Aorta (tissue), 5 donors: ENCODE data around the gene CRCP. TPM values are rescaled to one million over a fixed set of nuclear protein-coding genes. Genes with fewer than 3 reads are reported as not detected.

Experiments used
- ATAC-seq: fragments of 200-7000 bp; cut with Tn5 transposase; one replicate; pipeline ENCODE4 v1.9.1; 2022; ENCODE audit warnings: moderate library complexity; ENCODE audit not compliant: low FRiP score
- DNase-seq, 2 donors: peaks; one replicate each; pipeline ENCODE4 v3.0.0-alpha.2; 2020
- H3K27ac ChIP-seq, 2 donors: one replicate each; pipeline ENCODE4 v1.5.1; 2013; ENCODE audit warnings: low read length in 2 of 2, mild to moderate bottlenecking in 2 of 2, moderate library complexity in 2 of 2, control low read depth in 1 of 2, inconsistent platforms in 1 of 2, low read depth in 1 of 2
- H3K27me3 ChIP-seq, 2 donors: one replicate each; pipeline ENCODE4 v1.6.1; 2013; ENCODE audit warnings: control low read depth in 1 of 2, low read length in 1 of 2, mild to moderate bottlenecking in 1 of 2, moderate library complexity in 1 of 2; ENCODE audit not compliant: insufficient read depth in 2 of 2, control insufficient read depth in 1 of 2
- H3K36me3 ChIP-seq, 2 donors: one replicate each; pipeline ENCODE4 v1.6.1; 2013; ENCODE audit warnings: control low read depth in 1 of 2, low read length in 1 of 2, mild to moderate bottlenecking in 1 of 2; ENCODE audit not compliant: insufficient read depth in 2 of 2, control insufficient read depth in 1 of 2
- H3K4me1 ChIP-seq, 2 donors: one replicate each; pipeline ENCODE4 v1.6.1; 2013; ENCODE audit warnings: low read length in 2 of 2, control low read depth in 1 of 2, mild to moderate bottlenecking in 1 of 2, moderate library complexity in 1 of 2; ENCODE audit not compliant: insufficient read depth in 2 of 2, control insufficient read depth in 1 of 2
- H3K4me3 ChIP-seq, 2 donors: one replicate each; pipeline ENCODE4 v1.5.1; 2013; ENCODE audit warnings: low read length in 2 of 2, control low read depth in 1 of 2, mild to moderate bottlenecking in 1 of 2
- H3K9me3 ChIP-seq: one replicate; pipeline ENCODE4 v1.6.1; 2013; ENCODE audit warnings: mild to moderate bottlenecking, low read length; ENCODE audit not compliant: control insufficient read depth
- WGBS, 2 donors: extraction: QIAGEN DNeasy Blood & Tissue Kit; methylation state at CpG; one replicate each; pipeline ENCODE4 v1.1.7; 2013; 5-methylcytosine and 5-hydroxymethylcytosine counted together
- intact Hi-C, 2 donors: fragments of 100-400 bp; cut with DNase I; formaldehyde crosslinking; loops; one replicate each; pipeline versions ENCODE4 v1.14.2 to v1.15.0; 2022
- polyA plus RNA-seq, 2 donors: library from polyadenylated mRNA; stranded (reverse); fragments of 200-250 nt; gene quantifications; one replicate each; pipeline ENCODE4 v1.2.3, GENCODE V29; 2013
- total RNA-seq, 2 donors: library from RNA; stranded (reverse); fragmentation: NEBNext Ultra II Directional; extraction: Animal tissue kit (Norgen Biotek cat#: 25700); gene quantifications; one replicate each; pipeline ENCODE4 v1.2.1, GENCODE V29; 2021
- donor health status: healthy with polysubstance abuse.
- donor health status: Bipolar disorder and iron deficiency.
- donor health status: DM: no; HTN: no; CAD: no.
- donor health status: DM: no; HTN: no; CAD: no.
- donor health status: DM: yes; HTN: yes; CAD: no.

The CRCP gene
- total and polyA plus RNA-seq, 4 donors: 16.8 to 29.5 (median 25.4) TPM

GRCh38 chr7:66082083-66082482 lies 32.6 kb upstream of the CRCP start:
- Histone ChIP-seq H3K27ac (no peak overlapping the region), H3K4me1 (no peaks in the 10 kb centered on the region), H3K27me3 (no peaks in the 10 kb centered on the region), H3K9me3 (no peaks in the 10 kb centered on the region), H3K4me3 (no peak overlapping the region), H3K36me3 (no peaks in the 10 kb centered on the region)
- ATAC-seq (no peak), DNase-seq (no peak)
- intact Hi-C loops: no loop called here
- 96 to 98% methylated on average over 6 of the region's 6 CpGs for WGBS, 2 donors

DNA sequence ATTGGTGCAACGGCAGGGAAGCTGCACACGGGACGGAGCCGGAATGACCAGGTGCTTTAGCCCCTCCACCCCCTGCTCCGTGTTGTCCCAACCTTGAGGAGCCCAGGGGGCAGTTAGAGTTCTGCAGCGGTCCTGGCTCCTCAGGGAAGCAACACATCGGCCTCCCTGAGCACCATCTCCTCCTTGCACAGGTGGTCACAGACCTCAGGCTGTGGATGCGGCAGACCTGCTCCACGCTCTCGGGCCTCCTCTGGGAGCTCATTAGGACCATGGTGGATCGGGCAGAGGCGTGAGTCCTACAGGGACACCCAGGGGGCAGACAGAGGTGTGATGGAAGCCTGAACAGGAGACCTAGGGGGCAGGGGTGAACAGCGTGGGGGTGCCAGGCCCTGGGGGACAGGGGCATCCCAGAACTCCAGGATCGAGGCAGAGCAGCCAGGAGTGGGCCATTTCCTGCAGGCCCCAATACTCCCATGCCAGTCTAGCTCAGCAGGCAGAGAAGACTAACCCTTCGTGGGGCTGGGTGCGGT lies 31.7 kb upstream of the CRCP start:
- ATAC-seq (no peak), DNase-seq (no peak)
- Histone ChIP-seq H3K36me3 (no peaks in the 10 kb centered on the region), H3K27ac (no peak overlapping the region), H3K9me3 (no peaks in the 10 kb centered on the region), H3K27me3 (no peaks in the 10 kb centered on the region), H3K4me1 (no peaks in the 10 kb centered on the region), H3K4me3 (no peak overlapping the region)
- intact Hi-C loops: no loop called here
- WGBS, 2 donors: 96 to 97% methylated on average over 16 of the region's 16 CpGs

- Histone ChIP-seq H3K9me3 (no peaks in the 10 kb centered on the region), H3K27ac (no peak overlapping the region), H3K4me1 (no peaks in the 10 kb centered on the region), H3K27me3 (no peaks in the 10 kb centered on the region), H3K4me3 (no peak overlapping the region), H3K36me3 (no peaks in the 10 kb centered on the region)
- ATAC-seq: no peak
- intact Hi-C loops: no loop called here
- WGBS, 2 donors: 88 to 98% methylated on average over 2 of the region's 2 CpGs
- DNase-seq: no peak
These were observed 31.0 kb upstream of the CRCP start for GRCh38 chr7:66083677-66084076.

DNA sequence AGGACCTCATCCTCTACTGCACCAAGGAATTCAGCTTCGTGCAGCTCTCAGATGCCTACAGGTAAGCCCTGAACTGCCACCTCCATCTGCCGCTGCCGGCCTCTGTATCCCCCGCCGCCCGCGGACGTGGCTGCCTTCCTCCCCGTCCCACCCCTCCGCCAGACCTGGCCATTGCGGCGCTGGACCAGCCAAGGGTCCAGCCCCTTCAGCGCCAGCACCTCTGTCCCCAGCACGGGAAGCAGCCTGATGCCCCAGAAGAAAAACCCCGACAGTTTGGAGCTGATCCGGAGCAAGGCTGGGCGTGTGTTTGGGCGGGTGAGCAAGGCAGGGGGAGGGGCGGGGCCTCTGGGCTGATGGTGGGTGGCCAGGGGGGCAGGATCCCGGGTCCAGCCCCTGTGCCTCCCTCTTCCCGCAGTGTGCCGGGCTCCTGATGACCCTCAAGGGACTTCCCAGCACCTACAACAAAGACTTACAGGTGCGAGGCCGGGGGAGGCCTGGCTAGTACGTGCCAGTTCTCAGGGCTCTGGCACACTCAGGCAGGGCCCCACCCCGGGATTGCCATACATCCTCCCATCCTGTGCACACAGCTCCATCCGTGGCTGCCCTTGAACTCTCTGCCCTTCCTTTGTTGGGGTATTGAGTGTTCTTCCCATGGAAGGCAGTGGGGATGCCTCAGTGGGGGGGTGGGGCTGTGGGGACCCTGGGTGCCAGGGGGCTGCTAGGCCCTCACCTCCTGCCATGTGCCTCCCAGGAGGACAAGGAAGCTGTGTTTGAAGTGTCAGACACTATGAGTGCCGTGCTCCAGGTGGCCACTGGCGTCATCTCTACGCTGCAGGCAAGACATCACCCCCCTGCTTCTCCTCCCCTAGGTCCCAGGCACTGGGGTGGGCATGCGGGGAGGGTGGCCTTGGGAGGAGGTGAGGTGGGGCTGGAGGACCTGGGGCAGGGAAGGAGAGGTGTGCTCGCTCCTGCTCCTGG lies 25.5 kb upstream of the CRCP start:
- Histone ChIP-seq H3K27ac (no peak overlapping the region), H3K9me3 (no peaks in the 10 kb centered on the region), H3K36me3 (no peaks in the 10 kb centered on the region), H3K27me3 (no peaks in the 10 kb centered on the region), H3K4me3 (no peak overlapping the region), H3K4me1 (no peaks in the 10 kb centered on the region)
- no peak for DNase-seq
- 81 to 82% methylated on average over 28 to 32 of the region's 32 CpGs for WGBS, 2 donors
- intact Hi-C loops: no loop called here
- no peak for ATAC-seq

- no peak overlapping the region for H3K27ac ChIP-seq
- intact Hi-C loops: no loop called here
- H3K27me3 ChIP-seq: no peaks in the 10 kb centered on the region
- ATAC-seq (no peak), DNase-seq (no peak)
- no peaks in the 10 kb centered on the region for H3K4me1 ChIP-seq
- no peaks in the 10 kb centered on the region for H3K36me3 ChIP-seq
- H3K9me3 ChIP-seq: no peaks in the 10 kb centered on the region
- no peak overlapping the region for H3K4me3 ChIP-seq
- WGBS, 2 donors: 95 to 96% methylated on average over 19 of the region's 19 CpGs
These were observed 22.0 kb upstream of the CRCP start for GRCh38 chr7:66092654-66093053.

- intact Hi-C loops: no loop called here
- 85 to 92% methylated on average over 4 of the region's 4 CpGs for WGBS, 2 donors
- H3K4me1 ChIP-seq: no peaks in the 10 kb centered on the region
These were observed 19.6 kb upstream of the CRCP start for GRCh38 chr7:66095010-66095409.

GRCh38 chr7:66099232-66099550 lies 15.5 kb upstream of the CRCP start:
- Histone ChIP-seq H3K9me3 (no peaks in the 10 kb centered on the region), H3K4me3 (no peak overlapping the region)

More at GRCh38 chr7:66095010-66095409, 19.6 kb upstream of the CRCP start:
- ATAC-seq: no peak
- Histone ChIP-seq H3K27ac (no peak overlapping the region), H3K36me3 (no peaks in the 10 kb centered on the region), H3K27me3 (no peaks in the 10 kb centered on the region), H3K4me3 (no peak overlapping the region), H3K9me3 (no peaks in the 10 kb centered on the region)
- DNase-seq: no peak

GRCh38 chr7:66099551-66100407 lies 14.9 kb upstream of the CRCP start:
- Histone ChIP-seq H3K27ac (peak overlapping the region in 1 of 2 donors; percentile 91), H3K4me3 (peak overlapping the region in 1 of 2 donors; percentile 12), H3K4me1 (no peaks in the 10 kb centered on the region), H3K36me3 (no peaks in the 10 kb centered on the region), H3K9me3 (no peaks in the 10 kb centered on the region), H3K27me3 (no peaks in the 10 kb centered on the region)
- DNase-seq: peak; percentile 80 to 81
- intact Hi-C loops: no loop called here
- peak; percentile 95 for ATAC-seq
- 2 to 3% methylated on average over 15 of the region's 15 CpGs for WGBS, 2 donors

More at GRCh38 chr7:66099232-66099550, 15.5 kb upstream of the CRCP start:
- Histone ChIP-seq H3K4me1 (no peaks in the 10 kb centered on the region), H3K27me3 (no peaks in the 10 kb centered on the region), H3K27ac (peak overlapping the region in 1 of 2 donors; percentile 91), H3K36me3 (no peaks in the 10 kb centered on the region)
- ATAC-seq: no peak
- no CpG with 5 or more reads among the region's 2 CpGs for WGBS, 2 donors
- no peak for DNase-seq
- intact Hi-C loops: no loop called here
